HepG2 (cell line): ENCODE results near the gene NTSR2.

Experiments
- AHDC1 ChIP-seq: sonication (generic); formaldehyde crosslinking; IDR thresholded peaks from 2 replicates; pipeline ENCODE4 v1.5.1; 2020; ENCODE audit warnings: mild to moderate bottlenecking, missing genetic modification reagents, borderline replicate concordance
- BHLHE40 ChIP-seq: IDR thresholded peaks from 2 replicates; pipeline ENCODE4 v1.6.1; 2011; ENCODE audit warnings: low read length, improper control_type of control experiment
- CTCF ChIP-seq: sonication (generic); formaldehyde crosslinking; IDR thresholded peaks from 2 replicates; pipeline ENCODE4 v1.5.0; 2020; ENCODE audit warnings: mild to moderate bottlenecking, missing genetic modification reagents, moderate library complexity
- ELF3 ChIP-seq: IDR thresholded peaks from 2 replicates; pipeline ENCODE4 v1.6.1; 2016; ENCODE audit warnings: missing genetic modification reagents, missing compliant biosample characterization
- MXI1 ChIP-seq: IDR thresholded peaks from 3 replicates; pipeline ENCODE4 v1.6.1; 2012; ENCODE audit warnings: low read depth, low read length, inconsistent platforms, borderline replicate concordance
- MYC ChIP-seq: sonication (generic); formaldehyde crosslinking; IDR thresholded peaks from 2 replicates; pipeline ENCODE4 v1.9.0; 2021; ENCODE audit warnings: missing genetic modification reagents, borderline replicate concordance
- POLR2AphosphoS5 ChIP-seq: IDR thresholded peaks from 2 replicates; pipeline ENCODE4 v1.6.1; 2012; ENCODE audit warnings: low read depth, low read length
- RAD21 ChIP-seq: fragments of 450-650 bp; formaldehyde crosslinking; IDR thresholded peaks from 2 replicates; pipeline ENCODE4 v1.5.0; 2020; ENCODE audit warnings: mild to moderate bottlenecking
- RAD51 ChIP-seq: fragments of 450-650 bp; IDR thresholded peaks from 2 replicates; pipeline ENCODE4 v1.6.1; 2016; ENCODE audit warnings: borderline replicate concordance
- RARG ChIP-seq: sonication (generic); formaldehyde crosslinking; IDR thresholded peaks from 2 replicates; pipeline ENCODE4 v1.4.0; 2020; ENCODE audit warnings: low read depth, mild to moderate bottlenecking, missing genetic modification reagents
- SAFB2 ChIP-seq: sonication (generic); formaldehyde crosslinking; IDR thresholded peaks from 2 replicates; pipeline ENCODE4 v1.5.1; 2020; ENCODE audit warnings: missing genetic modification reagents, low read depth, mild to moderate bottlenecking, borderline replicate concordance
- TAF15 ChIP-seq: fragments of 200-400 bp; formaldehyde crosslinking; IDR thresholded peaks from one replicate; pipeline ENCODE4 v1.6.1; 2018; ENCODE audit warnings: mild to moderate bottlenecking, low read depth, low read length; ENCODE audit not compliant: poor library complexity, severe bottlenecking
- ZNF547 ChIP-seq: sonication (generic); formaldehyde crosslinking; IDR thresholded peaks from 2 replicates; pipeline ENCODE4 v1.5.1; 2020; ENCODE audit warnings: mild to moderate bottlenecking, missing genetic modification reagents
- ZNF644 ChIP-seq: IDR thresholded peaks from 2 replicates; pipeline ENCODE4 v1.6.1; 2016; ENCODE audit warnings: low read depth

GRCh38 chr2:11710632-11711353, 40.8 kb upstream of the NTSR2 start:
- TF ChIP-seq CTCF (CRISPR knock-in tag) (no peak), AHDC1 (CRISPR knock-in tag) (no peak), ZNF644 (no peak), TAF15 (no peak), MYC (CRISPR knock-in tag) (no peak), RAD21 (no peak), POLR2AphosphoS5 (no peak), RARG (CRISPR knock-in tag) (no peak), RAD51 (no peak), ELF3 (CRISPR knock-in tag) (no peak), MXI1 (no peak), BHLHE40 (no peak), SAFB2 (CRISPR knock-in tag) (no peak), ZNF547 (CRISPR knock-in tag) (no peak)
